GM12878 (cell line): ENCODE data around the gene DSTN.

Source experiments
- BRCA1 ChIP-seq: IDR thresholded peaks from 2 replicates; pipeline ENCODE4 v1.6.1; 2011; ENCODE audit warnings: low read depth, low read length, improper control_type of control experiment
- CTCF ChIP-seq, 3 experiments: IDR thresholded peaks in 2 of 3; conservative IDR thresholded peaks in 1 of 3; 2 replicates each; pipeline ENCODE4 v1.5.1; 2011; ENCODE audit warnings: low read depth in 3 of 3, low read length in 3 of 3, mild to moderate bottlenecking in 3 of 3, control low read depth in 2 of 3, moderate library complexity in 2 of 3, inconsistent platforms in 1 of 3, mixed read lengths in 1 of 3; ENCODE audit not compliant: control insufficient read depth in 2 of 3, insufficient read depth in 1 of 3; ENCODE audit errors: extremely low read depth in 1 of 3
- EP300 ChIP-seq, 2 experiments: fragments of 150-350 bp in 1 of 2; IDR thresholded peaks; 2 replicates each; pipeline ENCODE4 v1.6.1; 2011 to 2012; ENCODE audit warnings: low read depth in 2 of 2, low read length in 2 of 2, borderline replicate concordance in 1 of 2, improper control_type of control experiment in 1 of 2, inconsistent platforms in 1 of 2; ENCODE audit not compliant: control insufficient read depth in 1 of 2
- EZH2 ChIP-seq: IDR thresholded peaks from 2 replicates; pipeline ENCODE4 v1.6.1; 2012; ENCODE audit warnings: low read depth, mild to moderate bottlenecking, control low read depth, inconsistent platforms, low read length, borderline replicate concordance; ENCODE audit not compliant: control insufficient read depth
- MYC ChIP-seq: IDR thresholded peaks from 2 replicates; pipeline ENCODE4 v1.6.1; 2011; ENCODE audit warnings: mild to moderate bottlenecking, low read length, moderate library complexity, inconsistent platforms; ENCODE audit not compliant: insufficient read depth, insufficient replicate concordance, insufficient read length, severe bottlenecking
- POLR2A ChIP-seq: IDR thresholded peaks from 2 replicates; pipeline ENCODE4 v1.6.1; 2011; ENCODE audit warnings: low read depth, mild to moderate bottlenecking, low read length
- TARDBP ChIP-seq: IDR thresholded peaks from 2 replicates; pipeline ENCODE4 v1.6.1; 2016; ENCODE audit warnings: borderline replicate concordance
- TCF12 ChIP-seq: IDR thresholded peaks from 2 replicates; pipeline ENCODE4 v1.6.1; 2011; ENCODE audit warnings: low read depth, mild to moderate bottlenecking, low read length
- ZBTB4 ChIP-seq: fragments of 450-650 bp; formaldehyde crosslinking; IDR thresholded peaks from 2 replicates; pipeline ENCODE4 v1.4.0; 2022; ENCODE audit warnings: mild to moderate bottlenecking, moderate library complexity

- no peak for TF ChIP-seq BRCA1
- no peak for TF ChIP-seq TCF12
- TF ChIP-seq CTCF (IDR thresholded peaks at IDR 0.05 in 2 of 3, conservative IDR thresholded peaks at IDR 0.05 in 1 of 3; ENCODE audit: control insufficient read depth in 2 of 3, extremely low read depth in 1 of 3, insufficient read depth in 1 of 3, low read depth in 3 of 3, low read length in 3 of 3) = no peak
- TF ChIP-seq ZBTB4 (CRISPR knock-in tag) = no peak
- no peak for TF ChIP-seq EZH2
- TF ChIP-seq EP300 (IDR thresholded peaks at IDR 0.05; ENCODE audit: borderline replicate concordance in 1 of 2, control insufficient read depth in 1 of 2, low read depth in 2 of 2, low read length in 2 of 2) = no peak
- no peak for TF ChIP-seq POLR2A
- no peak for TF ChIP-seq TARDBP
- TF ChIP-seq MYC = no peak
Measured at GRCh38 chr20:17643531-17644188, 73.8 kb downstream of the DSTN start.
